Trophoblast cell (in vitro differentiated cells and primary cell): Measurements from ENCODE around the gene CCDC150.

Source experiments
- DNase-seq, 2 donors: peaks; one replicate each; pipeline ENCODE4 v3.0.0-alpha.2; 2016
- H2AFZ ChIP-seq: 2 replicates; pipeline ENCODE4 v1.6.1; 2013; ENCODE audit warnings: low read length, moderate library complexity, mild to moderate bottlenecking; ENCODE audit not compliant: insufficient read depth, poor library complexity
- H2AK5ac ChIP-seq: 2 replicates; pipeline ENCODE4 v1.6.1; 2013; ENCODE audit warnings: mild to moderate bottlenecking, low read length
- H2BK120ac ChIP-seq: 2 replicates; pipeline ENCODE4 v1.6.1; 2013; ENCODE audit warnings: low read length, mild to moderate bottlenecking, moderate library complexity; ENCODE audit not compliant: insufficient read depth, poor library complexity
- H2BK12ac ChIP-seq: 2 replicates; pipeline ENCODE4 v1.6.1; 2013; ENCODE audit warnings: mild to moderate bottlenecking, low read length, moderate library complexity
- H2BK5ac ChIP-seq: 2 replicates; pipeline ENCODE4 v1.6.1; 2013; ENCODE audit warnings: low read length, low read depth, moderate library complexity, mild to moderate bottlenecking; ENCODE audit not compliant: poor library complexity
- H3K14ac ChIP-seq: 2 replicates; pipeline ENCODE4 v1.6.1; 2013; ENCODE audit warnings: mild to moderate bottlenecking, low read length
- H3K18ac ChIP-seq: 2 replicates; pipeline ENCODE4 v1.6.1; 2013; ENCODE audit warnings: mild to moderate bottlenecking, low read length
- H3K23ac ChIP-seq: 2 replicates; pipeline ENCODE4 v1.6.1; 2013; ENCODE audit warnings: low read length
- H3K27ac ChIP-seq: 2 replicates; pipeline ENCODE4 v1.5.1; 2013; ENCODE audit warnings: low read depth, mild to moderate bottlenecking, inconsistent platforms, low read length, moderate library complexity
- H3K27me3 ChIP-seq: 2 replicates; pipeline ENCODE4 v1.6.1; 2013; ENCODE audit warnings: inconsistent platforms, mild to moderate bottlenecking, low read length, moderate library complexity; ENCODE audit not compliant: insufficient read depth
- H3K36me3 ChIP-seq, 2 experiments: 1 replicate in 1 of 2; 2 replicates in 1 of 2; pipeline ENCODE4 v1.6.1; 2013; ENCODE audit warnings: low read length in 2 of 2, mild to moderate bottlenecking in 2 of 2, moderate library complexity in 1 of 2; ENCODE audit not compliant: insufficient read depth in 2 of 2, control insufficient read depth in 1 of 2
- H3K4ac ChIP-seq: 2 replicates; pipeline ENCODE4 v1.6.1; 2013; ENCODE audit warnings: low read depth, mild to moderate bottlenecking, low read length, moderate library complexity
- H3K4me1 ChIP-seq, 2 experiments: 1 replicate in 1 of 2; 2 replicates in 1 of 2; pipeline ENCODE4 v1.6.1; 2013; ENCODE audit warnings: low read length in 2 of 2, mild to moderate bottlenecking in 2 of 2, moderate library complexity in 1 of 2; ENCODE audit not compliant: insufficient read depth in 2 of 2, control insufficient read depth in 1 of 2
- H3K4me2 ChIP-seq: 2 replicates; pipeline ENCODE4 v1.6.1; 2013; ENCODE audit warnings: inconsistent platforms, mild to moderate bottlenecking, low read length, moderate library complexity
- H3K4me3 ChIP-seq: 2 replicates; pipeline ENCODE4 v1.5.1; 2013; ENCODE audit warnings: mild to moderate bottlenecking, low read depth, low read length, inconsistent platforms
- H3K79me1 ChIP-seq: one replicate; pipeline ENCODE4 v1.6.1; 2013; ENCODE audit warnings: low read length
- H3K79me2 ChIP-seq: 2 replicates; pipeline ENCODE4 v1.6.1; 2013; ENCODE audit warnings: low read length, mild to moderate bottlenecking; ENCODE audit not compliant: control insufficient read depth, insufficient read depth, poor library complexity
- H3K9ac ChIP-seq: 2 replicates; pipeline ENCODE4 v1.6.1; 2013; ENCODE audit warnings: mild to moderate bottlenecking, low read length
- H3K9me3 ChIP-seq: 2 replicates; pipeline ENCODE4 v1.6.1; 2013; ENCODE audit warnings: low read depth, mild to moderate bottlenecking, control low read depth, inconsistent platforms, low read length; ENCODE audit not compliant: insufficient read depth
- H4K12ac ChIP-seq: 2 replicates; pipeline ENCODE4 v1.6.1; 2013; ENCODE audit warnings: low read depth, mild to moderate bottlenecking, low read length, moderate library complexity
- H4K8ac ChIP-seq: 2 replicates; pipeline ENCODE4 v1.6.1; 2013; ENCODE audit warnings: low read depth, mild to moderate bottlenecking, low read length, moderate library complexity
- H4K91ac ChIP-seq: one replicate; pipeline ENCODE4 v1.6.1; 2013; ENCODE audit warnings: low read depth, mild to moderate bottlenecking, low read length, moderate library complexity
- WGBS: extraction: QIAGEN DNeasy Blood & Tissue Kit; methylation state at CpG from one replicate; pipeline ENCODE4 v1.1.7; 2013; ENCODE audit warnings: missing lambda C conversion rate; ENCODE audit not compliant: insufficient read length, insufficient coverage; ENCODE audit errors: extremely low coverage; 5-methylcytosine and 5-hydroxymethylcytosine counted together

Gene CCDC150

DNA sequence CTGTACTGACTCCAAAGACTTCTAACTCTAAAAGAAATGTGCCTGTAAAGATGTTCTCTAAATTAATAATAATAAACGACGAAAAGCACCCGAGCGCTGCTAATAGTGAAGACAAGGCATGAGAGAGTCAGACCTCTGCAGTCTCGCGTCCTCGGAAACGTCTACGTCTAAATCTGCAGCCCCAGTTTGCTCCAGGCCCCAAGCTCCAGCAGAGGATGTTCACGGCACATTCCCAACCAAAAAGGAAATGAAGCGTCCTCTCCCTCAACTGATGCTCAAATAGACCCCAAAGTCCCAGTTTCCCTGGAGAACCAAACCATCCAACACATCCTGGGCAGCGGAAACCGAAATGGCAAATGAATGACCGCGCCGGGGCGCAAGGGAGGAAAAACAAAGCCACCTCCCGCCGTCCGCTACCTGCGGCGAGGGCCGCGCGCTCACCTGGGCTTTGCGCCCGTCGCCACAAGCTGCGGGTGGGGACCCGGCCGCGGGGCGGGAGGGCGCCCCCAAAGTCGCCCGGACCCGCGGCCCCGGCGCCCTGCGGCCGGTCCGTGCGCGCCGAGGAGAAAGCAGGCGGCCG, 47.1 kb upstream of the CCDC150 start:
- Histone ChIP-seq H3K79me1 (peaks cover 11% of the 10 kb centered on the region), H3K23ac (no peak overlapping the region), H3K36me3 (no peaks in the 10 kb centered on the region), H3K79me2 (peaks cover 7% of the 10 kb centered on the region), H4K91ac (peak overlapping the region; percentile 82), H4K12ac (no peak overlapping the region), H4K8ac (peak overlapping the region; percentile 89), H2AK5ac (no peak overlapping the region), H3K27ac (peak overlapping the region; percentile 82), H3K9me3 (no peaks in the 10 kb centered on the region), H3K14ac (peak overlapping the region; percentile 78), H3K18ac (peak overlapping the region; percentile 60), H3K4me3 (peak overlapping the region; percentile 93), H3K4me1 (peaks cover 2 to 12% of the 10 kb centered on the region in 2 experiments), H3K4me2 (peak overlapping the region; percentile 97), H2AFZ (peak overlapping the region; percentile 91), H3K9ac (peak overlapping the region; percentile 86), H2BK12ac (no peak overlapping the region), H2BK5ac (no peak overlapping the region), H3K27me3 (no peaks in the 10 kb centered on the region), H2BK120ac (peak overlapping the region; percentile 65), H3K4ac (peak overlapping the region; percentile 83)
- DNase-seq: peak; percentile 12 to 52
- WGBS: no CpG with 5 or more reads among the region's 48 CpGs

DNA sequence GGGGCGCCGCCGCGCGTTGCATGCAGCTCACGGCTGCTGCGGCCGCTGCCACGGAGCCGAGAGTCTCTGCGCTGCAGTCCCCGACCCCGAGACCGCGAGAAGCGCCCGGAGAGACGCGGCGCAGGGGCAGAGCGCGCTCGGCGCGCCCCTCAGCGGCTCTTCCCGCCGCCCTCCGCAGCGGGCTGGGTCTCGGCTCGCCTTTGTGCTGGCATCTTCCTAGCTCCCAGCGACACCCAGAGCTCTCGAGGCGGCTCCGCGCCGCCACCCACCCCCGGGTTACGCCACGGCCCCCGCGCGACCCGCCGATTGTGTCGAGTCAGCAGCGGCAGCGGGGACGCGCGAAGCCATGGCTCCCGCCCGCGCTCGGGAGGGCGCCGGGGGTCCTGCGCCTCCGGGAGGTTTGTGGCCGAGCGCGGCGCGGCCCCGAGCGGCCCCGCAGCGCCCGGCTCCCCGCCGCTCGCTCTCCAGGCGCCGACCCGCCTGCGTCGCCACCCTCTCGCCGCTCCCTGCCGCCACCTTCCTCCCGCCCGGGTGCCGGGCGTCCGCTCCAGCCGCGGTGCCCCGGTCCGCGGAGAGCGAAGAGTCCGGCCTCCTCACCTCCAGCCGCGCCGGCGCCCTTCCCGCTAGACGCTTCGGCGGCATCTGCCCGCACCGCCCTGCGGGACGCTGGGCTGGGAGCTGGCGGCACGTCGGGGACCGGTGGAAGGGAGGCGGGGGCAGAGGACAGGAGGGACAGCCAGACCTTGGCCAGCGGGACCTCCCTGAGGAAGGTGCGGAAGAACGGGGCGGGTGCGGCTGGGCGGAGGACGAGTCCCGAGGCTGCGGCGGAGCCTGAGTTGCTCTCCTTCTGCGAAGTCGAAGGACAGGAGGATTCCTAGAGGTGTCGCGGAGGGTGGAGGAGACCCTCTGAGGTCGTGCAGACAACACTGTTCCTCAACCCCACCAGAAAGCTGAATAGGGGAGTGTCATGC, 46.3 kb upstream of the CCDC150 start, which contains the start of gene HECW2:
HECW2 (minus strand) TSS at position 644 of the 971 bp plus-strand sequence.
- H2AFZ ChIP-seq: peak within 1 kb of the TSS; percentile 91
- peak within 1 kb of the TSS; percentile 82 for H3K27ac ChIP-seq
- H3K4ac ChIP-seq: peak within 1 kb of the TSS; percentile 83
- no CpG with 5 or more reads among the region's 125 CpGs for whole genome bisulfite sequencing
- H3K14ac ChIP-seq: peak within 1 kb of the TSS; percentile 78
- no peaks in the 10 kb centered on the region for H3K36me3 ChIP-seq
- peak within 1 kb of the TSS; percentile 93 for H3K4me3 ChIP-seq
- H3K27me3 ChIP-seq: no peaks in the 10 kb centered on the region
- H2BK120ac ChIP-seq: peak within 1 kb of the TSS; percentile 65
- H3K9ac ChIP-seq: peak within 1 kb of the TSS; percentile 89
- peak within 1 kb of the TSS; percentile 89 for H4K8ac ChIP-seq
- peak; percentile 36 to 58 for DNase-seq
- peaks cover 2 to 12% of the 10 kb centered on the region in 2 experiments for H3K4me1 ChIP-seq
- peaks cover 7% of the 10 kb centered on the region for H3K79me2 ChIP-seq
- H2BK12ac ChIP-seq: no peak within 1 kb of the TSS
- no peak within 1 kb of the TSS for H2AK5ac ChIP-seq
- peak within 1 kb of the TSS; percentile 60 for H3K18ac ChIP-seq
- H4K12ac ChIP-seq: peak within 1 kb of the TSS; percentile 61
- peak within 1 kb of the TSS; percentile 83 for H2BK5ac ChIP-seq
- H3K9me3 ChIP-seq: no peaks in the 10 kb centered on the region
- peak within 1 kb of the TSS; percentile 82 for H4K91ac ChIP-seq
- H3K4me2 ChIP-seq: peak within 1 kb of the TSS; percentile 97
- H3K79me1 ChIP-seq: peaks cover 11% of the 10 kb centered on the region
- peak within 1 kb of the TSS; percentile 93 for H3K23ac ChIP-seq

DNA sequence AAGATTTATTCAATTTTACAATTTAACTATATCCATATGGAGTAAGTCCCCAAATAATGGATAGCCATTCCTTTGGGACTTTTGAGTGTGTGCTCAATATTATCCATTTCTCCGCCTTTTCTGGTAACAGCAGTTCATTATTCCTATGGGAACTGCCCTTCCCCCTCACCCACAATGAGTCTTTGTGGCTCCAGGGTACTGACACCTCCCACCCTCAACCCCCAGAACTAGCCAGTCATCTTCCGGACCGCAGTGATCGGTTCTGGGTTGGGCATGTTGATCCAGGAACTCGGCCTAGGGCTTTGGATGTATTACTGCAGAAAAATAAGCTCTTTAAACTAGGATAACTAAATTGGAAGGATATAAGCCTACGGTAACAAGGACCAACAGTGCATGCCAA, 45.4 kb upstream of the CCDC150 start:
- Histone ChIP-seq H4K8ac (no peak overlapping the region), H3K27me3 (no peaks in the 10 kb centered on the region), H2AFZ (no peak overlapping the region), H4K12ac (no peak overlapping the region), H3K23ac (no peak overlapping the region), H3K79me2 (peaks cover 7% of the 10 kb centered on the region), H3K9ac (no peak overlapping the region), H3K27ac (no peak overlapping the region), H3K4me3 (no peak overlapping the region), H3K79me1 (peaks cover 11% of the 10 kb centered on the region), H3K4ac (no peak overlapping the region), H3K14ac (no peak overlapping the region), H2BK5ac (no peak overlapping the region), H2AK5ac (no peak overlapping the region), H3K4me1 (peaks cover 2 to 11% of the 10 kb centered on the region in 2 experiments), H3K9me3 (no peaks in the 10 kb centered on the region), H3K4me2 (no peak overlapping the region), H2BK120ac (no peak overlapping the region), H3K18ac (no peak overlapping the region), H2BK12ac (no peak overlapping the region), H4K91ac (no peak overlapping the region), H3K36me3 (no peaks in the 10 kb centered on the region)
- DNase-seq: no peak
- WGBS: no CpG with 5 or more reads among the region's 6 CpGs

DNA sequence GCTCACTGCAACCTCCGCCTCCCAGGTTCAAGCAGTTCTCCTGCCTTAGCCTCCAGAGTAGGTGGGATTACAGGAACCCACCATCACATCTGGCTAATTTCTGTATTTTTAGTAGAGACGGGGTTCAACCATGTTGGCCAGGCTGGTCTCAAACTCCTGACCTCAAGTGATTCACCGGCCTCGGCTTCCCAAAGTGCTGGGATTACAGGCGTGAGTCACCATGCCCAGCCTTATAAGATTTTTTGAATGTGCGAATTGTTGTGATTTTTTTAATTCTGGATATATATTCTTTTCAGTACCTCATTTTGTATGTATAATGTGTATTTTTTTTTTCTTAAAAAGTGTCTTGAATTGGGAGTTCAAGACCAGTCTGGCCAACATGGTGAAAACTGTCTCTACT, 42.0 kb upstream of the CCDC150 start:
- WGBS: no CpG with 5 or more reads among the region's 6 CpGs
- no peak overlapping the region for H4K91ac ChIP-seq
- H3K23ac ChIP-seq: no peak overlapping the region
- H3K18ac ChIP-seq: no peak overlapping the region
- peaks cover 7% of the 10 kb centered on the region for H3K79me2 ChIP-seq
- H2AFZ ChIP-seq: no peak overlapping the region
- no peaks in the 10 kb centered on the region for H3K9me3 ChIP-seq
- no peak overlapping the region for H2BK120ac ChIP-seq
- no peak for DNase-seq
- no peak overlapping the region for H2BK12ac ChIP-seq
- no peak overlapping the region for H3K14ac ChIP-seq
- H3K4me1 ChIP-seq: peaks cover 0 to 2% of the 10 kb centered on the region in 2 experiments
- no peak overlapping the region for H3K9ac ChIP-seq
- no peak overlapping the region for H3K27ac ChIP-seq
- no peak overlapping the region for H2BK5ac ChIP-seq
- no peak overlapping the region for H4K8ac ChIP-seq
- no peak overlapping the region for H3K4me3 ChIP-seq
- H3K36me3 ChIP-seq: no peaks in the 10 kb centered on the region
- H4K12ac ChIP-seq: no peak overlapping the region
- H3K79me1 ChIP-seq: peaks cover 9% of the 10 kb centered on the region
- no peak overlapping the region for H3K4me2 ChIP-seq
- H2AK5ac ChIP-seq: no peak overlapping the region
- no peak overlapping the region for H3K4ac ChIP-seq
- no peaks in the 10 kb centered on the region for H3K27me3 ChIP-seq
